ENCODE data around the gene KIF2B. TPM values are rescaled to one million over a fixed set of nuclear protein-coding genes. Genes with fewer than 3 reads are reported as not detected.

The KIF2B gene
- total RNA-seq, 2 donors from 2014 or later, result not detected

- H3K4me3 ChIP-seq, result no peak overlapping the region
- no peak for DNase-seq (ENCODE audit: low spot score)
- H3K27ac ChIP-seq, result no peak overlapping the region
- H3K27me3 ChIP-seq, result no peaks in the 10 kb centered on the region
- TF ChIP-seq CTCF (IDR thresholded peaks at IDR 0.05), result no peak
- H3K9me3 ChIP-seq, result no peaks in the 10 kb centered on the region
- no peaks in the 10 kb centered on the region for H3K36me3 ChIP-seq
- no peaks in the 10 kb centered on the region for H3K4me1 ChIP-seq
Observed at GRCh38 chr17:53796642-53797041, 26.1 kb upstream of the KIF2B start.

DNA sequence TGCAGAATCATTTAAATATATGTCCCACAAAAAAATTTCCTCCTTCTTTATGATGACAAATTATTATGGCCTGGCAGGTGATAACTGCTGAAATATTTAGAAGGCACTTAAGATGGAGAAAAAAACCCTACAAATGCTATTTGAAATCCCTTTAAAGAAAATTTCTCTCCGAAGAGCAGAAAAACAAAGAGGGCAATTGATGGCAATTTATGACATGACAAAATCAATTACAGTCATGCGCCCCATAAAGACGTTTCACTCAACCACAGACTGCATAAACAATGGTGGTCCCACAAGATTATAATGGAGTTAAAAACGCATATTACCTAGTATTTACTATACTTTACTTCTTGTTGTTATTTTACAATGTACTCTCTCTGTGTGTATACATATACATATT is 25.2 kb upstream of the KIF2B start:
- no peak for DNase-seq (ENCODE audit: low spot score)
- Histone ChIP-seq H3K4me1 (no peaks in the 10 kb centered on the region), H3K27ac (no peak overlapping the region), H3K9me3 (no peaks in the 10 kb centered on the region), H3K36me3 (no peaks in the 10 kb centered on the region), H3K27me3 (no peaks in the 10 kb centered on the region), H3K4me3 (no peak overlapping the region)
- TF ChIP-seq CTCF (IDR thresholded peaks at IDR 0.05), result no peak

DNA sequence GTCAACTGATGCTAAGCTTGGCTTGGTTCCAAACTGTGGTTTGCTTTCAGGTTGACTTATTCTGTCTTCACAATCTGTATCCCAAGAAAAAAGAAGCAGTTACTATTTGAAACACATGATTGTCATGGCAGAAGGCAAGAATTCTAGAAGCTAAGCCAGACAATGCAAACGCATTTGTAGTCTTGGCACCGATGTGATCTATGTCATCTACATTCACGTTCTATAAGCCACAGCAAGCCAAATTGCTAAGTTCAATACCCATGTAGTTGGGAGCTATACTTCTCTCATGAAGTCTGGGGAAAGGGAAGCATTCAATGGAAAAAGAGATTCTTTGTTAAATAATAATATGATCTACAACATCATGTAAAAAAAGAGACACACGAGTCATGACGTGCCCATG is 18.3 kb upstream of the KIF2B start:
- no peak for TF ChIP-seq CTCF (IDR thresholded peaks at IDR 0.05)
- no peaks in the 10 kb centered on the region for H3K27me3 ChIP-seq
- no peaks in the 10 kb centered on the region for H3K9me3 ChIP-seq
- H3K36me3 ChIP-seq, result no peaks in the 10 kb centered on the region
- no peak for DNase-seq (ENCODE audit: low spot score)
- H3K27ac ChIP-seq, result no peak overlapping the region
- no peaks in the 10 kb centered on the region for H3K4me1 ChIP-seq
- no peak overlapping the region for H3K4me3 ChIP-seq

DNA sequence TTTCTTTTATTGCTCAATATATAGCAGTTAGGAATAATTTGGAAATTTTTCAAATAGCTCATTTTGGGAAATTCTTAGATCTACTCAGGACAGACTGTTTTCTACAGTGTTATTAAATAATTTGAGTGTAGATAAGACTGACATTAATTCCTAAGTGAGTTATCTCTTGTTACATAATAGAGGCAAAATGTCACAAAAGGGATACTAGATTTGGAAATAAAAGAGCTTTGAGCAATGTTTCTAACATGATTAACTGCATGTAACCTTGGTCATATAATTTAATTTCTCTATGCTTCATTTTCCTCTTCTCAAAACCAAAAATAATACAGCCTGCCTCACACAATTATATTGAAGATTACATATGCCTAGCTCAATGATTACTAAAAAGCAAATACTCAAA is 16.3 kb upstream of the KIF2B start:
- no peak for TF ChIP-seq CTCF (IDR thresholded peaks at IDR 0.05)
- Histone ChIP-seq H3K4me1 (no peaks in the 10 kb centered on the region), H3K27ac (no peak overlapping the region), H3K9me3 (no peaks in the 10 kb centered on the region), H3K4me3 (no peak overlapping the region), H3K27me3 (no peaks in the 10 kb centered on the region), H3K36me3 (no peaks in the 10 kb centered on the region)
- no peak for DNase-seq (ENCODE audit: low spot score)

GRCh38 chr17:53807286-53807685 is 15.4 kb upstream of the KIF2B start:
- no peak for TF ChIP-seq CTCF (IDR thresholded peaks at IDR 0.05)
- no peak overlapping the region for H3K27ac ChIP-seq
- H3K4me1 ChIP-seq, result no peaks in the 10 kb centered on the region
- H3K9me3 ChIP-seq, result no peaks in the 10 kb centered on the region
- H3K27me3 ChIP-seq, result no peaks in the 10 kb centered on the region
- H3K36me3 ChIP-seq, result no peaks in the 10 kb centered on the region
- DNase-seq (ENCODE audit: low spot score), result no peak
- H3K4me3 ChIP-seq, result no peak overlapping the region

- no peaks in the 10 kb centered on the region for H3K27me3 ChIP-seq
- H3K4me3 ChIP-seq, result no peak overlapping the region
- no peaks in the 10 kb centered on the region for H3K36me3 ChIP-seq
- TF ChIP-seq CTCF (IDR thresholded peaks at IDR 0.05), result no peak
- no peaks in the 10 kb centered on the region for H3K9me3 ChIP-seq
- DNase-seq (ENCODE audit: low spot score), result no peak
- H3K27ac ChIP-seq, result no peak overlapping the region
- no peaks in the 10 kb centered on the region for H3K4me1 ChIP-seq
Observed at GRCh38 chr17:53818271-53818670, 4.5 kb upstream of the KIF2B start.
